ENCODE data around the gene SLC23A2.

Gene SLC23A2

GRCh38 chr20:4871486-4871885 lies 129.8 kb downstream of the SLC23A2 start:
- DNase-seq = no peak

GRCh38 chr20:4870906-4871305 lies 130.4 kb downstream of the SLC23A2 start:
- DNase-seq = no peak

GRCh38 chr20:4869290-4870193 lies 131.8 kb downstream of the SLC23A2 start:
- DNase-seq = no peak

- no peak for DNase-seq
Observed at GRCh38 chr20:4867051-4867450, 134.3 kb downstream of the SLC23A2 start.

GRCh38 chr20:4866429-4866828 lies 134.9 kb downstream of the SLC23A2 start:
- no peak for DNase-seq

GRCh38 chr20:4864311-4864752 lies 137.0 kb downstream of the SLC23A2 start:
- no peak for DNase-seq

- no peak for DNase-seq
Observed at GRCh38 chr20:4862661-4863060, 138.6 kb downstream of the SLC23A2 start.

- DNase-seq = no peak
Observed at GRCh38 chr20:4861961-4862360, 139.3 kb downstream of the SLC23A2 start.

GRCh38 chr20:4858000-4858399 lies 143.3 kb downstream of the SLC23A2 start:
- DNase-seq = no peak

GRCh38 chr20:4856022-4856755 lies 145.1 kb downstream of the SLC23A2 start:
- DNase-seq = no peak

GRCh38 chr20:4855555-4855954 lies 145.8 kb downstream of the SLC23A2 start:
- DNase-seq = no peak

GRCh38 chr20:4855097-4855496 lies 146.2 kb downstream of the SLC23A2 start:
- DNase-seq = no peak

- DNase-seq = no peak
Observed at GRCh38 chr20:4854561-4854901, 146.8 kb downstream of the SLC23A2 start.

GRCh38 chr20:4853757-4854560 lies 147.4 kb downstream of the SLC23A2 start:
- no peak for DNase-seq

- DNase-seq = no peak
Observed at GRCh38 chr20:4853004-4853403, 148.3 kb downstream of the SLC23A2 start.

GRCh38 chr20:4850960-4851359 lies 150.3 kb downstream of the SLC23A2 start:
- DNase-seq = no peak

- DNase-seq = peak; percentile 5
Observed at GRCh38 chr20:4848829-4849228, 152.5 kb downstream of the SLC23A2 start.

- DNase-seq = peak; percentile 14
Observed at GRCh38 chr20:4848041-4848440, 153.3 kb downstream of the SLC23A2 start.

GRCh38 chr20:4846821-4847220 lies 154.5 kb downstream of the SLC23A2 start:
- DNase-seq = no peak

- peak; percentile 17 for DNase-seq
Observed at GRCh38 chr20:4844751-4845465, 156.4 kb downstream of the SLC23A2 start.

- peak; percentile 14 for DNase-seq
Observed at GRCh38 chr20:4844325-4844724, 157.0 kb downstream of the SLC23A2 start.

- DNase-seq = peak; percentile 6
Observed at GRCh38 chr20:4840801-4841200, 160.5 kb downstream of the SLC23A2 start.

- no peak for DNase-seq
Observed at GRCh38 chr20:4838526-4838925, 162.8 kb downstream of the SLC23A2 start.

All from stimulated activated CD8-positive, alpha-beta memory T cell treated with anti-CD3 and anti-CD28 coated beads, Interleukin-4, amount 100 ng/mL, for 48 hours (primary cell).